ENCODE results near the gene AMY1C. TPM values are rescaled to one million over a fixed set of nuclear protein-coding genes. Genes with fewer than 3 reads are reported as not detected.

The AMY1C gene
- polyA plus RNA-seq, 2 of the 4 experiments (the other 2 are of a cell fraction) = not detected

GRCh38 chr1:103788377-103788776, 38.7 kb downstream of the AMY1C start:
- FAIRE-seq = no peak
- no peak overlapping the region for H3K27ac ChIP-seq
- no peaks in the 10 kb centered on the region for H3K9me3 ChIP-seq
- POLR2A ChIA-PET = no interaction called here
- H3K4me2 ChIP-seq = no peak overlapping the region
- DNase-seq (ENCODE audit: low read depth in 1 of 2, low spot score in 1 of 2) = peak in 1 of 2 experiments; percentile 2
- no peak overlapping the region for H3K4me3 ChIP-seq
- CTCF ChIA-PET = no interaction called here
- no peak for ATAC-seq
- no peaks in the 10 kb centered on the region for H3K4me1 ChIP-seq
- 0% methylated on average over 1 of the region's 1 CpG for WGBS (ENCODE audit: missing lambda C conversion rate)
- peak; percentile 41 to 45; a peak in 4 of 5 replicates for TF ChIP-seq RAD21 (conservative IDR thresholded peaks at IDR 0.05 in 1 of 2, IDR thresholded peaks at IDR 0.05 in 1 of 2)
- TF ChIP-seq SMC3 (IDR thresholded peaks at IDR 0.05) = peak; percentile 21; the same call in 1 of the 3 replicates
- no peak for TF ChIP-seq CBX8 (IDR thresholded peaks at IDR 0.05)
- TF ChIP-seq CTCF (IDR thresholded peaks at IDR 0.05) = peak; percentile 26; the same call in 2 of the 3 replicates

- Histone ChIP-seq H3K4me1 (no peaks in the 10 kb centered on the region), H3K4me2 (no peak overlapping the region), H3K27ac (no peak overlapping the region), H3K9me3 (no peaks in the 10 kb centered on the region), H3K4me3 (no peak overlapping the region)
- ChIA-PET POLR2A (no interaction called here), CTCF (no interaction called here)
- TF ChIP-seq GATA3 (IDR thresholded peaks at IDR 0.05; ENCODE audit: borderline replicate concordance) (no peak), ZC3H11A (IDR thresholded peaks at IDR 0.05) (no peak), SREBF2 (IDR thresholded peaks at IDR 0.05) (no peak), BHLHE40 (IDR thresholded peaks at IDR 0.05; ENCODE audit: low read depth, low read length) (no peak), EHF (CRISPR knock-in tag; IDR thresholded peaks at IDR 0.05) (no peak), HEYL (CRISPR knock-in tag; IDR thresholded peaks at IDR 0.05) (no peak), JUN (IDR thresholded peaks at IDR 0.05) (no peak), ZSCAN20 (CRISPR knock-in tag; IDR thresholded peaks at IDR 0.05) (no peak), USF2 (IDR thresholded peaks at IDR 0.05) (no peak), CHD2 (IDR thresholded peaks at IDR 0.05; ENCODE audit: low read length, partially characterized antibody) (no peak), ELK1 (IDR thresholded peaks at IDR 0.05; ENCODE audit: low read depth, low read length) (no peak), TP53 (CRISPR knock-in tag; IDR thresholded peaks at IDR 0.05) (no peak), CBX2 (IDR thresholded peaks at IDR 0.05; ENCODE audit: borderline replicate concordance, low read depth) (no peak), MAFK (IDR thresholded peaks at IDR 0.05; ENCODE audit: partially characterized antibody) (no peak), KDM1A (IDR thresholded peaks at IDR 0.05; ENCODE audit: low read depth) (no peak), TFCP2L1 (CRISPR knock-in tag; IDR thresholded peaks at IDR 0.05) (no peak), FOXS1 (CRISPR knock-in tag; IDR thresholded peaks at IDR 0.05) (no peak)
- ATAC-seq (no peak), FAIRE-seq (no peak), DNase-seq (ENCODE audit: low read depth in 1 of 2, low spot score in 1 of 2) (no peak)
- 33% methylated on average over 2 of the region's 2 CpGs for WGBS (ENCODE audit: missing lambda C conversion rate)
Observed at GRCh38 chr1:103790172-103790571, 40.5 kb downstream of the AMY1C start.

Other genes starting within 250 kb of the AMY1C start
- gene RNPC3, start 224.2 kb upstream of the AMY1C start, polyA plus RNA-seq (2011; rRNA removed) = 15.7 and 20.1 TPM in 2 replicates
- 9.5 to 9.9 TPM (median 9.6 TPM) in 3 replicates for gene RNPC3, start 224.2 kb upstream of the AMY1C start, polyA plus RNA-seq (2017; fragmentation: RNase III; extraction: RNeasy Plus Mini Kit Qiagen cat#74134 plus additional on column Dnase treatment)
- 2.3 and 3.0 TPM in 2 replicates for gene AMY2B, start 178.3 kb upstream of the AMY1C start, polyA plus RNA-seq (2011; rRNA removed)
- 1.4 to 2.2 TPM (median 1.7 TPM) in 3 replicates for gene AMY2B, start 178.3 kb upstream of the AMY1C start, polyA plus RNA-seq (2017; fragmentation: RNase III; extraction: RNeasy Plus Mini Kit Qiagen cat#74134 plus additional on column Dnase treatment)
- not detected in 2 replicates for gene AMY2A, start 132.5 kb upstream of the AMY1C start, polyA plus RNA-seq (2011; rRNA removed)
- gene AMY2A, start 132.5 kb upstream of the AMY1C start, polyA plus RNA-seq (2017; fragmentation: RNase III; extraction: RNeasy Plus Mini Kit Qiagen cat#74134 plus additional on column Dnase treatment) = not detected in 3 replicates
- gene AMY1A, start 94.1 kb upstream of the AMY1C start, polyA plus RNA-seq (2011; rRNA removed) = not detected in 2 replicates
- not detected in 3 replicates for gene AMY1A, start 94.1 kb upstream of the AMY1C start, polyA plus RNA-seq (2017; fragmentation: RNase III; extraction: RNeasy Plus Mini Kit Qiagen cat#74134 plus additional on column Dnase treatment)
- gene AMY1B, start 53.7 kb upstream of the AMY1C start, polyA plus RNA-seq (2011; rRNA removed) = not detected in 2 replicates
- not detected in 3 replicates for gene AMY1B, start 53.7 kb upstream of the AMY1C start, polyA plus RNA-seq (2017; fragmentation: RNase III; extraction: RNeasy Plus Mini Kit Qiagen cat#74134 plus additional on column Dnase treatment)

Measured in A549 (cell line).